GM12875 (cell line): ENCODE results near the gene ZNF609.

ENCODE experiments used
- H3K4me3 ChIP-seq: one replicate; pipeline ENCODE4 v1.5.1; 2011; ENCODE audit warnings: low read depth, low read length, control low read depth
- CTCF ChIP-seq: IDR thresholded peaks from 2 replicates; pipeline ENCODE4 v1.5.1; 2011; ENCODE audit warnings: low read depth, mild to moderate bottlenecking, control low read depth, inconsistent platforms, low read length, moderate library complexity, borderline replicate concordance; ENCODE audit not compliant: insufficient read depth

The ZNF609 gene

DNA sequence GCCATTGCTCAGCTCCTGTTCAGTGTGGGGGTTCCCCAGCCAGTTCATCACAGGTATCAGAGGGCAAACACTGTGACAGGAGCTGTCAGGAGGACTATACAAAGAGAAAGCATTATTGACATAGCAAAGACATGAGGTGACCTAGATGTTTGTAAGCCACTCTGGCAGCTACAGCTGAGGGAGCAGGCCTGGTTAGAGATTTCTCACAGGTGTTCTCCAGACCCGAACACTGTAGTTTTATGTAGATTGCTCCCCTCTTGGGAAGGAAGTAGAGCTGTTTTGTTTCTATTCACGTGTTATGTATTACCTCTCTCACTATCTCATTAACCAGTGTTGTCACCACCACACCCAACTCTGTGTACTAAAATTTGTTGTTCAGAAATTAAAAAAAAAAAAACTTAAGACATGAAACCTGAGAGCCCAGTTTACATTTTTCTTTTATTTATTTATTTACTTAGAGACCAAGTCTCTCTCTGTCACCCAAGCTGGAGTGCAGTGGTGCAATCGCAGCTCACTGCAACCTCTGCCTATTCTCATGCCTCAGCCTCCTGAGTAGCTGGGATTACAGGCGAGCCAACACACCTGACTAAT lies 191.3 kb downstream of the ZNF609 start:
- no peak overlapping the region for H3K4me3 ChIP-seq
- no peak for TF ChIP-seq CTCF

DNA sequence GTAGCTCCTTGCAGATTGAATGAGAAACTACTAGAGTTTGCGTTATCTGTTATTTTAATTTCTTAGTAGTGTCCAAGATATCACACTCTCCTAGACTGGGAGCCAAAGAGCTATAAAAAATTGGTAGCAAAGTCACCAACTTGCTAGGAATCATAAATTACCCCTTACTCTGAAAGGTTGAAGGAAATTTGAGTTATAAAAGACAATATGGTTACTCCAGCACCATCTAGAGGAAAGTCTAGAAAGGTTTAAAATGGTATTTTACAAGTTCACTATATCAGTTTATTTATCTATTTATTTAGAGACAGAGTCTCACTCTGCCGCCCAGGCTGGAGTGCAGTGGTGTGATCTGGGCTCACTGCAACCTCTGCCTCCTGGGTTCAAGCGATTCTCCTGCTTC lies 193.4 kb downstream of the ZNF609 start:
- H3K4me3 ChIP-seq: no peak overlapping the region
- TF ChIP-seq CTCF: peak; percentile 10; the same call in 1 of the 2 replicates

GRCh38 chr15:64656508-64656907 lies 196.1 kb downstream of the ZNF609 start:
- no peak overlapping the region for H3K4me3 ChIP-seq
- TF ChIP-seq CTCF: no peak

DNA sequence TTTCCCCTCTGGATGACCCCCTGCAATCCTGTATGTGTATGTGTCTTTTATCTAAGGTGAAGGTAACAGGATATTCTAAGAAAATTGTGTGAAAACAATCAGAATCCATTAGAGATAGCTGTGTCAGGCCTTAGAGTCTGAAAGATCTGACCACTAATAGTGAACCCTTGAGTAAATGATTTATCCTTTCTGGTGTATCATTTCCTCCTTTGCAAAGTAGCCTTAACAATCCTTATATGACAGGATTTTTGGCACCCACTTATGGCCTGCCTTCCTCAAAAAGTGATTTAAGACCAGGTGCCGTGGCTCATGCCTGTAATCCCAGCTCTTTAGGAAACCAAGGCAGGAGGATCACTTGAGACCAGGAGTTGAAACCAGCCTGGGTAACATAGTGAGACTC lies 204.8 kb downstream of the ZNF609 start:
- no peak overlapping the region for H3K4me3 ChIP-seq
- no peak for TF ChIP-seq CTCF

- no peak overlapping the region for H3K4me3 ChIP-seq
- no peak for TF ChIP-seq CTCF
Observed at GRCh38 chr15:64667736-64668161, 207.4 kb downstream of the ZNF609 start.

GRCh38 chr15:64673866-64674265 lies 213.5 kb downstream of the ZNF609 start:
- H3K4me3 ChIP-seq: no peak overlapping the region
- TF ChIP-seq CTCF: no peak

DNA sequence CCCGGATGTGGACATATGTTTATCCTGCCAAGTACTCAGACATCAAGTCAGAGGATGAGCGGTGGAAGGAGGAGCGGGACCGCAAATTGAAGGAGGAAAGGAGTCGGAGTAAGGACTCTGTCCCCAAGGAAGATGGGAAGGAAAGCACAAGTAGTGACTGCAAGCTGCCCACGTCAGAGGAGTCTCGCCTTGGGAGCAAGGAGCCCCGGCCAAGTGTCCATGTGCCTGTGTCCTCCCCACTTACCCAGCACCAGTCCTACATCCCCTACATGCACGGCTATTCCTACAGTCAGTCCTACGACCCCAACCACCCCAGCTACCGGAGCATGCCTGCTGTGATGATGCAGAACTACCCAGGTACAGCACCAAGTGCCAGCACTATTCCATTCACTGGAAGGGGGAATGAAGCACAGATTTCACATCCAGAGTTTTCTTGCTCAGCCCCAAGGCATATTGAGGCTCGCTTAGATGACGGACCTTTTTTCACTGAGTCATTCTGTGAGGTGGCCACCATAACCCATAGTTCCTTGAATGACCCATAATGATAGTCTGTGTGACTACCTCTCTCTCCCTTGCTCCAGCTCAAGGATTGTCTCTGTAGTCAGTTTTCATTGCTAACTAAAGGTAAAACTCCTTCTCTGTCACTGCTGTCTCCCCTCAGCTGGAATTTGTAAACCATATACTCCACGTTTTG lies 217.9 kb downstream of the ZNF609 start:
- H3K4me3 ChIP-seq: no peak overlapping the region
- no peak for TF ChIP-seq CTCF
